Astrocyte of the spinal cord (primary cell): ENCODE data around the gene PKNOX2.
A peak's percentile ranks its signal among the peaks of the same experiment; 100 is the strongest.

Experiments
- DNase-seq: peaks from one replicate; pipeline ENCODE4 v3.0.0; 2011; ENCODE audit warnings: low read depth, low spot score
- H3K4me3 ChIP-seq: 2 replicates; pipeline ENCODE4 v1.5.1; 2011; ENCODE audit warnings: low read depth, mild to moderate bottlenecking, low read length, moderate library complexity
- in situ Hi-C: cut with HindIII; loops from 2 replicates; pipeline ENCODE4 v1.10.0; 2017; ENCODE audit warnings: low sequenced_read_pairs
- TF ChIP-seq, protein P1 (sequence below): IDR thresholded peaks from 2 replicates; pipeline ENCODE4 v1.5.1; 2012; ENCODE audit warnings: low read depth, mild to moderate bottlenecking, low read length, inconsistent platforms

The PKNOX2 gene

DNA sequence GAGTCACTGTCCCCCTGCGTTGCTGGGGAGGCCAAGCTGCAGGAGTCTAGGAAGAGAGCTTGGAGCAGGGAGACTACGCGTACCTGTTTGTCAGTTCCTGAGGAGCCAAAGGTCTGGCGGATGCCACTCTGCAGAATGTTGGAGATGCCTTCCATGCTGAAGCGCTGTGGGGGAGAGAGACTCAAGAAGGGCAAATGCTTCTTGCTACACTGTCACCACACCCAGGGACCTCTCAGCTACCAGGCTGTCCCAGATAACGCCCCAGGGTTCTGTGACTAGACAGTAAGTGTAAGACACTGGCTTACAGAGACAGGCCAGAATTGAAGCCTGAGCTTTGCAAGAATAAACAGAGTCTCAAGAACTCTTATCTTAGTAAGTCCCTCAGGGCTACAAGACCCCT lies 289.5 kb downstream of the PKNOX2 start:
- DNase-seq: no peak
- TF ChIP-seq, protein P1, sequence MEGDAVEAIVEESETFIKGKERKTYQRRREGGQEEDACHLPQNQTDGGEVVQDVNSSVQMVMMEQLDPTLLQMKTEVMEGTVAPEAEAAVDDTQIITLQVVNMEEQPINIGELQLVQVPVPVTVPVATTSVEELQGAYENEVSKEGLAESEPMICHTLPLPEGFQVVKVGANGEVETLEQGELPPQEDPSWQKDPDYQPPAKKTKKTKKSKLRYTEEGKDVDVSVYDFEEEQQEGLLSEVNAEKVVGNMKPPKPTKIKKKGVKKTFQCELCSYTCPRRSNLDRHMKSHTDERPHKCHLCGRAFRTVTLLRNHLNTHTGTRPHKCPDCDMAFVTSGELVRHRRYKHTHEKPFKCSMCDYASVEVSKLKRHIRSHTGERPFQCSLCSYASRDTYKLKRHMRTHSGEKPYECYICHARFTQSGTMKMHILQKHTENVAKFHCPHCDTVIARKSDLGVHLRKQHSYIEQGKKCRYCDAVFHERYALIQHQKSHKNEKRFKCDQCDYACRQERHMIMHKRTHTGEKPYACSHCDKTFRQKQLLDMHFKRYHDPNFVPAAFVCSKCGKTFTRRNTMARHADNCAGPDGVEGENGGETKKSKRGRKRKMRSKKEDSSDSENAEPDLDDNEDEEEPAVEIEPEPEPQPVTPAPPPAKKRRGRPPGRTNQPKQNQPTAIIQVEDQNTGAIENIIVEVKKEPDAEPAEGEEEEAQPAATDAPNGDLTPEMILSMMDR: no peak
- in situ Hi-C loops: no loop called here
- no peak overlapping the region for H3K4me3 ChIP-seq

DNA sequence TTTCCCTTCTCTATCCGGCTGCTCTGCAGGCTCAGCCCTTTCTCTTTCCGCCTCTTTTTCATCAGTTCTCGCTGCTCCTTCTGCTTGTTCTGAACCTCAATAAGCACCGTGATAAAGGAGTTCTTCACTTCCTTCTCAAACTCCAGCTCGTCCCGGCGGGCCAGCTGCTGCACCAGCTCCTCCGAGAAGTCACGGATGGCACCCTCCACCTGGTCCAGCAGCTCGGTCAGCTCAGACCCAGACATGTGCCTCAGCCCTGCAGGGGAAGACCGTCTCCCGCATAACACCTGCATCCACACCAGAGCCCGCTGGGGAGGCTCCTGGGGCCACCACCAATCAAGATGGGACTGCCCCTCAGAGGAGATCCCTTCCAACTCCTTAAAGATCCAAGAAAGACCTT lies 291.3 kb downstream of the PKNOX2 start:
- in situ Hi-C loops: no loop called here
- DNase-seq: no peak
- TF ChIP-seq, protein P1: no peak
- no peak overlapping the region for H3K4me3 ChIP-seq

DNA sequence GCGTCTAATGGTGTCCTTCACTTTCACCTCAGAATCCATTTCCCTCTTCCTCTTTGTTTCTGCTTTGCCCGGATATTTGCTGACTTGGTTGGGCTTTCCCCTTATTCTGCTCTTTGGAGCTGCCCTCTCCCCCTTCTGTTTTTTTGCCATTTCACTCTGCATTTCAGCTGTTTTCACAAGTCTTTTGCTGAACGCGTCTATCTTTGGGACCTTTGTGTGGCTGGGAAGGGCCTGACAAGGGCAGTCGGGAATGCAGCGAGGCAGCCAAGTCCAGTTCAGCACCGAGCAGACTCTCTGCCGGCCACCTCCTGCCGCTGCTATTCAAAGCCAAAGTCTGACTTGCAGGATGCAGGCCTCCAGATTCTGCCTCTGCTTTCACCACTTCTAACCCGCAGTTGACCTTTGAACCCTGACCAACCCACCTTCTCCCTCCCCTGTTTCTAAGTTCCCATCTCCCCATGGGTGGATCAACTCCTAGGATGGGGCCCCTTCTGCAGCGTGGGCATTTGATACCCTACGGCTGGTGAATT lies 293.3 kb downstream of the PKNOX2 start:
- TF ChIP-seq, protein P1: no peak
- DNase-seq: peak; percentile 86
- in situ Hi-C loops: no loop called here
- H3K4me3 ChIP-seq: no peak overlapping the region

DNA sequence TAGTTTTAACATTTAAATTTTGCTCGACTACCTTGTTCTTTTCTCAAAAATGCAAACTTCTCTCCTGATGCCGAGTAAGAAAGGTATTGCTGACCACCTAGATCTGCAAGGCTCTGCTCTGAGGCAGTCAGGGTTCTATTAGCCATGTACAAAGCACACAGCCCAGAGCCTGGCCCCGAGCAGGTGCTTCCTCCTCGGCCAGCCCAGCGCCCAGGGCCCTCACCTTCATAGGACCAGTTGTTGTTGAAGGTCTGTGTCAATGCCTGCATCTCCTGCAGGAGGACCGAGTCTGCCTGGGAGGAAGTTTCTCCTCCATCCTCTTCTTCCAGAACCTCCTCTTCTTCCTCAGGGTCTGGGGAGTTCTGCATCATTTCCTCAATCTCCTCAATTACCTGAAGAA lies 295.7 kb downstream of the PKNOX2 start:
- TF ChIP-seq, protein P1: no peak
- H3K4me3 ChIP-seq: no peak overlapping the region
- DNase-seq: no peak
- in situ Hi-C loops: no loop called here

GRCh38 chr11:125463590-125464269 lies 299.2 kb downstream of the PKNOX2 start:
- no peak for DNase-seq
- no peak overlapping the region for H3K4me3 ChIP-seq
- TF ChIP-seq, protein P1: no peak
- in situ Hi-C loops: no loop called here

- no peak overlapping the region for H3K4me3 ChIP-seq
- TF ChIP-seq, protein P1: no peak
- peak; percentile 32 for DNase-seq
- in situ Hi-C loops: no loop called here
Observed at GRCh38 chr11:125464270-125464662, 299.7 kb downstream of the PKNOX2 start.
